Measurements from ENCODE around the gene INPP5A.

INPP5A gene

GRCh38 chr10:132544744-132545658, 7.4 kb downstream of the INPP5A start:
- no peak overlapping the region for H3K4me3 ChIP-seq (ENCODE audit: low read depth, low read length)
- H3K9me3 ChIP-seq (ENCODE audit: control insufficient read depth, insufficient read depth, low read length), result no peaks in the 10 kb centered on the region
- no peaks in the 10 kb centered on the region for H3K4me1 ChIP-seq (ENCODE audit: control insufficient read depth, insufficient read depth, low read length)
- no peaks in the 10 kb centered on the region for H3K27me3 ChIP-seq (ENCODE audit: control insufficient read depth, insufficient read depth, low read length)
- no peak overlapping the region for H3K9ac ChIP-seq (ENCODE audit: low read depth, low read length)
- H3K36me3 ChIP-seq (ENCODE audit: control insufficient read depth, insufficient read depth, low read length), result no peaks in the 10 kb centered on the region

GRCh38 chr10:132545659-132546367, 8.2 kb downstream of the INPP5A start:
- no peak overlapping the region for H3K4me3 ChIP-seq (ENCODE audit: low read depth, low read length)
- H3K9ac ChIP-seq (ENCODE audit: low read depth, low read length), result no peak overlapping the region
- no peaks in the 10 kb centered on the region for H3K36me3 ChIP-seq (ENCODE audit: control insufficient read depth, insufficient read depth, low read length)
- H3K4me1 ChIP-seq (ENCODE audit: control insufficient read depth, insufficient read depth, low read length), result no peaks in the 10 kb centered on the region
- no peaks in the 10 kb centered on the region for H3K9me3 ChIP-seq (ENCODE audit: control insufficient read depth, insufficient read depth, low read length)
- no peaks in the 10 kb centered on the region for H3K27me3 ChIP-seq (ENCODE audit: control insufficient read depth, insufficient read depth, low read length)

GRCh38 chr10:132546567-132547420, 9.2 kb downstream of the INPP5A start:
- Histone ChIP-seq H3K36me3 (ENCODE audit: control insufficient read depth, insufficient read depth, low read length) (no peaks in the 10 kb centered on the region), H3K4me1 (ENCODE audit: control insufficient read depth, insufficient read depth, low read length) (no peaks in the 10 kb centered on the region), H3K9me3 (ENCODE audit: control insufficient read depth, insufficient read depth, low read length) (no peaks in the 10 kb centered on the region), H3K9ac (ENCODE audit: low read depth, low read length) (no peak overlapping the region), H3K27me3 (ENCODE audit: control insufficient read depth, insufficient read depth, low read length) (no peaks in the 10 kb centered on the region), H3K4me3 (ENCODE audit: low read depth, low read length) (no peak overlapping the region)

- H3K4me1 ChIP-seq (ENCODE audit: control insufficient read depth, insufficient read depth, low read length), result no peaks in the 10 kb centered on the region
- no peak overlapping the region for H3K9ac ChIP-seq (ENCODE audit: low read depth, low read length)
These were observed 9.9 kb downstream of the INPP5A start for GRCh38 chr10:132547421-132547861.

GRCh38 chr10:132548106-132548823, 10.7 kb downstream of the INPP5A start:
- Histone ChIP-seq H3K9ac (ENCODE audit: low read depth, low read length) (no peak overlapping the region), H3K9me3 (ENCODE audit: control insufficient read depth, insufficient read depth, low read length) (no peaks in the 10 kb centered on the region), H3K4me3 (ENCODE audit: low read depth, low read length) (no peak overlapping the region), H3K4me1 (ENCODE audit: control insufficient read depth, insufficient read depth, low read length) (no peaks in the 10 kb centered on the region), H3K36me3 (ENCODE audit: control insufficient read depth, insufficient read depth, low read length) (no peaks in the 10 kb centered on the region), H3K27me3 (ENCODE audit: control insufficient read depth, insufficient read depth, low read length) (no peaks in the 10 kb centered on the region)

More at GRCh38 chr10:132547421-132547861, 9.9 kb downstream of the INPP5A start:
- Histone ChIP-seq H3K4me3 (ENCODE audit: low read depth, low read length) (no peak overlapping the region), H3K27me3 (ENCODE audit: control insufficient read depth, insufficient read depth, low read length) (no peaks in the 10 kb centered on the region), H3K9me3 (ENCODE audit: control insufficient read depth, insufficient read depth, low read length) (no peaks in the 10 kb centered on the region), H3K36me3 (ENCODE audit: control insufficient read depth, insufficient read depth, low read length) (no peaks in the 10 kb centered on the region)

GRCh38 chr10:132548869-132549268, 11.3 kb downstream of the INPP5A start:
- H3K4me1 ChIP-seq (ENCODE audit: control insufficient read depth, insufficient read depth, low read length), result no peaks in the 10 kb centered on the region

GRCh38 chr10:132549371-132549770, 11.8 kb downstream of the INPP5A start:
- H3K36me3 ChIP-seq (ENCODE audit: control insufficient read depth, insufficient read depth, low read length), result no peaks in the 10 kb centered on the region
- H3K27me3 ChIP-seq (ENCODE audit: control insufficient read depth, insufficient read depth, low read length), result no peaks in the 10 kb centered on the region
- H3K4me3 ChIP-seq (ENCODE audit: low read depth, low read length), result no peak overlapping the region
- no peak overlapping the region for H3K9ac ChIP-seq (ENCODE audit: low read depth, low read length)
- no peaks in the 10 kb centered on the region for H3K9me3 ChIP-seq (ENCODE audit: control insufficient read depth, insufficient read depth, low read length)
- H3K4me1 ChIP-seq (ENCODE audit: control insufficient read depth, insufficient read depth, low read length), result no peaks in the 10 kb centered on the region

More at GRCh38 chr10:132548869-132549268, 11.3 kb downstream of the INPP5A start:
- H3K9me3 ChIP-seq (ENCODE audit: control insufficient read depth, insufficient read depth, low read length), result no peaks in the 10 kb centered on the region
- H3K27me3 ChIP-seq (ENCODE audit: control insufficient read depth, insufficient read depth, low read length), result no peaks in the 10 kb centered on the region
- H3K9ac ChIP-seq (ENCODE audit: low read depth, low read length), result no peak overlapping the region
- no peak overlapping the region for H3K4me3 ChIP-seq (ENCODE audit: low read depth, low read length)
- H3K36me3 ChIP-seq (ENCODE audit: control insufficient read depth, insufficient read depth, low read length), result no peaks in the 10 kb centered on the region

- no peaks in the 10 kb centered on the region for H3K9me3 ChIP-seq (ENCODE audit: control insufficient read depth, insufficient read depth, low read length)
- no peaks in the 10 kb centered on the region for H3K4me1 ChIP-seq (ENCODE audit: control insufficient read depth, insufficient read depth, low read length)
- no peaks in the 10 kb centered on the region for H3K27me3 ChIP-seq (ENCODE audit: control insufficient read depth, insufficient read depth, low read length)
- no peak overlapping the region for H3K4me3 ChIP-seq (ENCODE audit: low read depth, low read length)
- no peaks in the 10 kb centered on the region for H3K36me3 ChIP-seq (ENCODE audit: control insufficient read depth, insufficient read depth, low read length)
- no peak overlapping the region for H3K9ac ChIP-seq (ENCODE audit: low read depth, low read length)
These were observed 12.9 kb downstream of the INPP5A start for GRCh38 chr10:132550366-132551092.

GRCh38 chr10:132551093-132551807, 13.7 kb downstream of the INPP5A start:
- Histone ChIP-seq H3K4me3 (ENCODE audit: low read depth, low read length) (no peak overlapping the region), H3K36me3 (ENCODE audit: control insufficient read depth, insufficient read depth, low read length) (no peaks in the 10 kb centered on the region), H3K9me3 (ENCODE audit: control insufficient read depth, insufficient read depth, low read length) (no peaks in the 10 kb centered on the region), H3K27me3 (ENCODE audit: control insufficient read depth, insufficient read depth, low read length) (no peaks in the 10 kb centered on the region), H3K9ac (ENCODE audit: low read depth, low read length) (no peak overlapping the region), H3K4me1 (ENCODE audit: control insufficient read depth, insufficient read depth, low read length) (no peaks in the 10 kb centered on the region)

- Histone ChIP-seq H3K9me3 (ENCODE audit: control insufficient read depth, insufficient read depth, low read length) (no peaks in the 10 kb centered on the region), H3K9ac (ENCODE audit: low read depth, low read length) (no peak overlapping the region), H3K4me1 (ENCODE audit: control insufficient read depth, insufficient read depth, low read length) (no peaks in the 10 kb centered on the region), H3K27me3 (ENCODE audit: control insufficient read depth, insufficient read depth, low read length) (no peaks in the 10 kb centered on the region), H3K4me3 (ENCODE audit: low read depth, low read length) (no peak overlapping the region), H3K36me3 (ENCODE audit: control insufficient read depth, insufficient read depth, low read length) (no peaks in the 10 kb centered on the region)
These were observed 14.2 kb downstream of the INPP5A start for GRCh38 chr10:132551808-132552130.

All from iPS-15b (cell line).